Lung microvascular endothelial cell (primary cell): Measurements from ENCODE around the gene NCOR1. TPM values are rescaled to one million over a fixed set of nuclear protein-coding genes. Genes with fewer than 3 reads are reported as not detected.
A peak's percentile ranks its signal among the peaks of the same experiment; 100 is the strongest.
"Not testable (repeated sequence)": the region's sequence is repeated elsewhere in the genome, so short reads cannot be mapped to it uniquely, and the experiment has no call there.

ENCODE experiments used
- DNase-seq, 2 donors: peaks; one replicate each; pipeline versions ENCODE4 v3.0.0 to v3.0.0-alpha.2; 2010; ENCODE audit warnings: low read depth in 2 of 2
- total RNA-seq: library from RNA; depleted of rRNA; stranded (reverse); fragments of >200 nt; gene quantifications from 2 replicates; pipeline ENCODE4 v1.2.1, GENCODE V29; 2014

Gene NCOR1
- total RNA-seq, 1 donor from 2014 or later = 85.1 TPM

- DNase-seq = peak; percentile 25 to 31
Observed at GRCh38 chr17:16100737-16101400, 114.5 kb downstream of the NCOR1 start.

- no peak for DNase-seq
Observed at GRCh38 chr17:16091773-16092172, 123.6 kb downstream of the NCOR1 start.

- DNase-seq = no peak
Observed at GRCh38 chr17:16086957-16087356, 128.4 kb downstream of the NCOR1 start.

- DNase-seq = peak; percentile 57 to 80
Observed at GRCh38 chr17:16085066-16085699, 130.2 kb downstream of the NCOR1 start.

DNA sequence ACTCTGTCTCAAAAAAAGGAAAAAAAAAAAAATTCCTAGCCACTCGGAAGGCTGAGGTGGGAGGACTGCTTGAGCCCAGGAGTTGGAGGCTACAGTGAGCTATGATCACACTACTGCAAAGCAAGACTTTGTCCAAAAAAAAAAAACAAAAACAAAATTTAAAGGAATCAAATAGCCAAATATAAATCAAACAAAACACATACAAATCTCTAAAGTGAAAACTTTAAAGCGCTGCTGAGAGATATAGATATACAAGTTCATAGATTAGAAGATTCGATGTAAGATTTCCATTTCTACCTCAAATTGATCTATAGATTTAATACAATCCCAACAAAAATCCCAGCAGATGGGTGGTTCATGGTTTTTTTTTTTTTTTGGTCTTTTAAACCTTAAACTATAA lies 132.1 kb downstream of the NCOR1 start:
- no peak for DNase-seq

GRCh38 chr17:16081507-16082087 lies 133.7 kb downstream of the NCOR1 start:
- DNase-seq = no peak

GRCh38 chr17:16080366-16080765 lies 135.0 kb downstream of the NCOR1 start:
- no peak for DNase-seq

DNA sequence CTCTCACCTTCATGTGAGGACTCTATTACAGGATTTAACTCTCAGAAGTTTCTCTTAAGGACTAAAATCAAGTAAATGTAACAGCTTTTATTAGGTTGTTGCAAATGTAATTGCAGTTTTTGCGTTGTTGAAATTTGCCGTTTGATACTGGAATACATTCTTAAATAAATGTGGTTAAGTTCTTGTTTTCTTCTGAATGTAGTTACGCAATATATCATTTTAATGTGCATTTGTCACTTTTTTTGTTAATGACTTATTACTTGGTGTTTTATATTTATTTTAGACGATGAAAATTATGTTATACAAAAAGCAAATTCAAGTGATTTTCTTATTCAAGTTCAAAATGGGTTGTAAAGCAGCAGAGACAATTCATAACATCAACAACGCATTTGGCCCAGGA lies 139.4 kb downstream of the NCOR1 start:
- no peak for DNase-seq

DNA sequence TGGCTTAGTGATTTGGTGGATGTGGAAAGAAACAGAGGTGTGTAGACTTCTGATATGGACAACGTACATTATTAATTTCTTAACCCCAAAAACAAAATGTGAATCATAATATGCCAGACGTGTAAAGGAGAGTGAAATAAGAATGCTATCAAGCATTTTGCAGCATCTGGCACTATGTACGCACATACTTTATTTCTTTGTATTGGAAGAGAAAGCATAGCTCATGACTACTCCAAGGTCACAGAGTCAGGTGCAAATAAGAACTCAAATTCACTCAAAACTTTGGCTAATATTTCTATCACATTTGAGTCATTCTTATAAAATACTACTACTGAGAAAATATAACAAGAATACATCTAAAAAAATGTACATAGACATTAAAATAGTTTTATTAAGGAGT lies 140.9 kb downstream of the NCOR1 start:
- DNase-seq = no peak

DNA sequence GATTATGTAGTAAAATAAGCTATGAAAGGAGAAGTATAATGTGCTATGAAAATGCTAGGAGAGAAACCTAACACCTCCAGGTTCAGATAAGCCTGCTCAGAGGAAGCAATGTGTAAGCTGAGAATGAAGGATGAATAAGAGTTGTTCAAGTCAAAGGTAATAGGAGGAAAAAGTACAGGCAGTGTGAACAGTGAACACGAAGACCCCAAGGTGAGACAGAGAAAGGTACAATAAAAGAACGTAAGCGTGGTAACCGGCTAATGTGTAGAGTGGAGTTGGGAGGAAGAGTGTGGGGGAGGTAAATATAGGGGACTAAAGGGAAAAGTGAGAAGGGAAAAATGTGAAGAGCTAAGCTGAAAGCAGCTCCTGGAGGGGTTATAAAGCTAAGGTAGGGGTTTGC lies 141.5 kb downstream of the NCOR1 start:
- DNase-seq = no peak

- DNase-seq = no peak
Observed at GRCh38 chr17:16072031-16072430, 143.3 kb downstream of the NCOR1 start.

DNA sequence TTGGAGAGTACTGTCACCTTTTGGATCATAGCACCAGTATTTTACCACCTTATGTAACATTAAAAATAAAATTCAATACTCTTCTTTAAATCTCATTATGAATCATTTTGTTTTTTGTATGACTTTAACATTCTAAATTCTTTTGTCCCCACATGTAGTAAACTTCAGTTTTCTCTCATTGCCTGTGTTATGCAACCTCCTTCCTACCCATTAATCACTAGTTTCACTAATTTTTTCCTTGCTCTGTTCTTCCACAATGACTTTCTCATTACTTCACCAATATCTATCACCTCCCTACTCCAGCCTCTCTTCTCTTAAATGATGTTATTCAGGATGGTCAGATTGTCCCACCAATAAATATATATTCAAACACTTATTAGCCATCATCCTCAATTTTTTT lies 147.0 kb downstream of the NCOR1 start:
- DNase-seq = no peak

- DNase-seq = no peak
Observed at GRCh38 chr17:16066125-16066524, 149.2 kb downstream of the NCOR1 start.

DNA sequence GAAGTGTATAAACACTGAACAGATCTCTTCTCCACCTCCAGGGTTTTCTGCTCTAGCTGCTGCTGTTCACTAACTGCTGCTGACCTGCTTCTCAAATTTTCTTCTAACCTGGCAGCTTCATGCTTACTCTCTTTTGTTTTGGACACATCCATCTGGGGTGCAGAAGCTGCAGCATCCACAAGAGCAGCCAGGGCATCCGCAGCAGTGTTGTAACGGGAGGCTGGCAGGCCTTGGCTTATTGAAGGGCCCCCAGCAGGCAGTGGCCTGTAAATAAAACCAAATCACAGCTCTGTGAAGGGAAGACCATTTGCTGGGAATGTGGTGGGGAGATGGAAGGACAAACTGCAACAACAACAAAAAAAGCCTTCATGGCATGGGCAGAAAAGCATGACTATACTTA lies 153.7 kb downstream of the NCOR1 start:
- no peak for DNase-seq

DNA sequence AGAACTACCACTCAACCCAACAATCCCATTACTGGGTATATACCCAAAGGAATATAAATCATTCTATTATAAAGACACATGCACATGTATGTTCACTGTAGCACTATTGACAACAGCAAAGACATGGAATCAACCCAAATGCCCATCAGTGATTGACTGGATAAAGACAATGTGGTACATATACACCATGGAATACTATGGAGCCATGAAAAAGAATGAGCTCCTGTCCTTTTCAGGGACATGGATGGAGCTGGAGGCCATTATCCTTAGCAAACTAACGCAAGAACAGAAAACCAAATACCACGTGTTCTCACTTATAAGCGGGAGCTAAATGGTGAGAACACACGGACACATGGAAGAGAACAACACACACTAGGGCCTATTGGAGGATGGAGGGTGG lies 160.2 kb downstream of the NCOR1 start:
- DNase-seq = not testable (repeated sequence)

DNA sequence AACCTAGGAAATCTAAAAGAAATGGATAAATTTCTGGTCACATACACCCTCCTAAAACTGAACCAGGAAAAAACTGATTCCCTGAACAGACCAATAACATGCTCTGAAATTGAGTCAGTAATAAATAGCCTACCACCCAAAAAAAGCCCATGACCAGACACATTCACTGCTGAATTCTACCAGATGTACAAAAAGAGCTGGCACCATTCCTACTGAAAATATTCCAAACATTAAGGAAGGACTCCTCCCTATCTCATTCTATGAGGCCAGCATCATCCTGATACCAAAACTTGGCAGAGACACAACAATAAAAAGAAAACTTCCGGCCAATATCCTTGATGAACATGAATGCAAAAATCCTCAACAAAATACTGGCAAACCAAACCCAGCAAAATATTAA lies 162.8 kb downstream of the NCOR1 start:
- DNase-seq = peak in 1 of 2 donors; percentile 49

DNA sequence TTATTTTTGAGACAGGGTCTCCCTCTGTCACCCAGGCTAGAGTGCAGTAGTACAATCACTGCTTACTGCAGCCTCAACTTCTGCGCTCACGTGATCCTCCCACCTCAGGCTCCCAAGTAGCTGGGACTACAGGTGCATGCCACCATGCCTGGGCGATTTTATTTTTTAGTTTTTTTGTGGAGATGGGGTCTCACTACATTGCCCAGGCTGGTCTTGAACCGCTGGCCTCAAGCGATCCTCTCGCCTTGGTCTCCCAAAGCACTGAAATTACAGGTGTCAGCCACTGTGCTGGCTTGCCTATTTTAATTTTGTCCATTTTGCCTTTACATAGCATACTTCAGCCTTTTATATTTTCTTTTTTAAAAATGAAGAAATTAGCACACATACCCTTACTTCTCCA lies 164.5 kb downstream of the NCOR1 start:
- DNase-seq = no peak

DNA sequence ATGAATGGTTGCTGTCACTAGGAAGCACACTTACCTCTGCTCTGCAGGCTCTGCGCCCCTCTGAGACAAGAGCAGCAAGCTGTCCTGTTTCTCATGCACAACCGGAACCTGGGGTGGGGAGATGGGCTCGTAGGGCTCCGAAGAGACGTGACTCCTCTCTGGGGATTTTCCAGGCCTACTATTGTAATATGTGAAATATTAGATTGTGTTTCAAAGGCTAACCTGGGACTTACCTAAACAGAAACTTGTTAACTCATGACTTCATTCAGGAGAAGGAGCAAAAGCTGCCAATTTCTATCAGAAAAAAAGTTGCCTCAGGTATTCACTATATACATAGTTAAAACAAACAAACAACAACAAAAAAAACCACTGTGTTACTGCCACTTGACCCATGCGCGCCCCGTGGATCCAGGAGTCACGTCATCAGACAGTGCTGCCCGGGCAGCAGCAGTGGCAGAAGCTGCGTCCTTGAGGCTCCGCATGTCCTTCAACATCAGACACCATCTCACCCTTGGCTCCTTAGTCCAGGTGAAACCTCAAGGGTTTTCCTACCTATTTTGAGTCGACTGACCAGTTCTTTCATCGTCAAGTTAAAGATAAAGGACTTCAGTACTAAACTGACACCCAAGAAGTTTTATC lies 166.4 kb downstream of the NCOR1 start:
- DNase-seq = no peak

- no peak for DNase-seq
Observed at GRCh38 chr17:16046966-16047365, 168.4 kb downstream of the NCOR1 start.

DNA sequence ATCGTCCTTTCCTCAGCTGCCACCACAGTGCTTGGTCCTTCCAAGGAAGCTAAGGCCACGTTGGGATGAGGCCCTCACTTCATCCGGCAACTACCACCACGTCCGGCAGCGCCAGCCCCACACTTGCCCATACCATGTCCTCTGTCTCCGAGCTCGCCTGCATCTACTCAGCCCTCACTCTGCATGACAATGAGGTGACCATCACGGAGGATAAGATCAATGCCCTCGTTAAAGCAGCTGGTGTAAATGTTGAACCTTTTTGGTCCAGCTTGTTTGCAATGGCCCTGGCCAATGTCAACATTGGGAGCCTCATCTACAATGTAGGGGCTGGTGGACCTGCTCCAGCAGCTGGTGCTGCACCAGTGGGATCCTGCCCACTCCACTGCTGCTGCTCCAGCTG lies 170.8 kb downstream of the NCOR1 start:
- DNase-seq = no peak

GRCh38 chr17:16040710-16041251 lies 174.6 kb downstream of the NCOR1 start:
- no peak for DNase-seq

GRCh38 chr17:16037636-16038035 lies 177.7 kb downstream of the NCOR1 start:
- DNase-seq = no peak
